NCI-H345 treated with DMSO at 0.1 percent for 48 hours (cell line): ENCODE results near the gene PFN4.

ENCODE experiments used
- DNase-seq: peaks from one replicate; lab custom pipeline; 2025; ENCODE audit not compliant: unreplicated experiment; lab: John Stamatoyannopoulos, UW

The PFN4 gene

GRCh38 chr2:24080701-24081100, 42.4 kb downstream of the PFN4 start:
- DNase-seq: no peak

GRCh38 chr2:24077879-24078278, 45.3 kb downstream of the PFN4 start:
- DNase-seq: no peak

GRCh38 chr2:24077535-24077877, 45.6 kb downstream of the PFN4 start:
- DNase-seq: no peak

GRCh38 chr2:24076849-24077534, 46.1 kb downstream of the PFN4 start:
- no peak for DNase-seq

- DNase-seq: peak; percentile 99
Observed at GRCh38 chr2:24075915-24076848, 47.0 kb downstream of the PFN4 start, which contains the start of gene SF3B6. TSS of gene SF3B6 (minus strand) at chr2:24076326. CDS start at chr2:24076229, 97 bp downstream.

GRCh38 chr2:24075259-24075658, 47.9 kb downstream of the PFN4 start:
- no peak for DNase-seq

GRCh38 chr2:24073816-24074215, 49.3 kb downstream of the PFN4 start:
- DNase-seq: no peak

- DNase-seq: no peak
Observed at GRCh38 chr2:24072259-24072658, 50.9 kb downstream of the PFN4 start.

GRCh38 chr2:24065341-24065740, 57.8 kb downstream of the PFN4 start:
- no peak for DNase-seq
